ENCODE measurements around the gene EEF1AKMT3.
A peak's percentile ranks its signal among the peaks of the same experiment; 100 is the strongest.

The EEF1AKMT3 gene

DNA sequence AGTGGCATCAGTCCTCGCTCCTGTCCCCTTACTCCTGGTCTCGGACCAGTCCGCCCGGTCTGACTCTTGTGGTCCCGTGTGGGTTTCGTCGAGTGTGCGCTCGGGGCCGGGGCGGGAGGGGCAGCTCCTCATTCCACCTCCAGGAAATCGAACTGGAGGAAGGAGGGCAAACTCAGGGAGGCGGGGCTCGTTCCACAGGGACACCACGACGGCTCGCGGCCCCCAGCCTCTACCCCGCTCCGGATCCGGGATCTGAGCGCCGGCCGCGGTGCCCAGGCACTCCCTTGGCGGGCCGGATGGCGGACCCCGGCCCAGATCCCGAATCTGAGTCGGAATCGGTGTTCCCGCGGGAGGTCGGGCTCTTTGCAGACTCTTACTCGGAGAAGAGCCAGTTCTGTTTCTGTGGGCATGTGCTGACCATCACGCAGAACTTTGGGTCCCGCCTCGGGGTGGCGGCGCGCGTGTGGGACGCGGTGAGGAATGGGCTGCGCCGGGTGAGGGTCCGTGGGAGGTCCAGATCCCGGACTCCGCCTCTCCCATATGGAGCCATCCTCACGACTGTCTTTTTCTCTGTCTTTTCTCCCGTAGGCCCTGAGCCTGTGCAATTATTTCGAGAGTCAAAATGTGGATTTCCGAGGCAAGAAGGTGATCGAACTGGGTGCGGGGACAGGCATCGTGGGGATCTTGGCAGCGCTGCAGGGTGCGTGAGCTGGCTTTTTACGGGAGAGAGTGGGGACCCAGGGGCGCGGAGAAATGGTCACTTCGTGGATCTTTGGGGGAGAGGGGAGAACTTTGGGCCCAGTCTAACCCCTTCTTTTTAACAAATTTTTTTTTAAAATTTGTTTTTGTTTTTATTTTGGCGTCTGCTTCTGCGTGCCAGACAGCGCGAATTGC, at the start of gene EEF1AKMT3:
Gene EEF1AKMT3, plus strand, starts transcription at position 186 of the 894 bp plus-strand sequence. Its CDS starts 111 bp downstream, at position 297.
- DNase-seq: peak; percentile 70

DNA sequence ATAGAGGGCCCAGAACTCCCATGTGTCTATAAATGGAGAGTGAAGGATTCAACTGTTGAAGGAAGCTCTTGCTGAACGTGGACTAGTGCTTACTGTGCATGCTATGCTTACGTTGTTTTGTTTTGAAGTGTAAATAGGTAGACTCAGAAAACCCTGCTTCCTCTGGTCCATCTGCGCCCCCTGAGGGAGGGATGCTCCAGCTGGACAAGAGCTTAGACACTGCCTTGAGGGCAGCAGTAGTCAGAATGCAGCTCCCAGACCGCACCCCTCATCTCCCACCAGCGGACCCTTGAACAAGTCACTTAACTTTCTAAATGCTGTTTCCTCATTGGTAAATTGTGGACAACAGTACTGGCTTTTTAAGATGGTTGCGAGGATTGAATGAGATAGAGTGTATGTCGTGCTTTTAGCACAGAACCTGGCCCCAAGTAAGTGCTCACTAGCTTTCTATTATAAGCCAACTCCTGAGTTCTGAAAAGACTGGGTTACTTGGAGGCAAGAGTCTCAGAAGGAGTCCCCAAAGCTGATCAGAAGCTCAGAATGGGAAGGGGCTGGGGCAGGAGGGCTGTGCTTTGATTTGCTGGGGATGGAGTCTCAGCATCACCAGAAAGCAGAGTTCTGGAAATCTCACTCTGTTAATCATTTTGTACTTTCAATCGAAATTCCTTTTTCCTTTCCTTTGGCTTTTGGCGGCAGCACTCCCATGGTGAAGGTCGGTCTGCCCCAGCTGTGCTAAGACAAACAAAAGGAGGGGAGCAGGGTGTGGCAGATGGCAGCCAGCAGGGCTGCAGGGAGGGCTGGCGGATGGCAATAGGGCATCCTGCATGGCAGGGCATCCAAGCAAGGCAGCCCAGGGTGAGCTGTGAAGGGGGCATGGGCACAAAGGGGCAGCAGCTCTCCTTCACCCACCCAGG, 49.4 kb upstream of the EEF1AKMT3 start:
- DNase-seq: no peak

DNA sequence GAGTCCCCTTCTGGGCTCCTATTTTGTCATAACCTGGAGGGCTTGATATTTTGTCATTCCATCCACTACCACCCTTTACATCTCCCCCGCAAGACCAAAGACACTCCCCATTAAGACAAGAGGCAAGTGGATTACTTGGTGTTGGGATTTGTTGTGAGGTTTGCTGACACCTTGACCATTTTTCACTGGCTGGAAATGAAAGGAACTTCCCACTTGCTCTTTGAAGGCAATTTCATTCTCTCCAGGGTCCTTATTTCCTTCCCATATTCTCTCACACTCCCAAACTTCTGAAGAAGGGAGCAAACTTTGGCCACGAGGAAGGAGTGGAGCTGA, 48.8 kb upstream of the EEF1AKMT3 start:
- no peak for DNase-seq

GRCh38 chr12:57724003-57724935, 48.1 kb upstream of the EEF1AKMT3 start:
- no peak for DNase-seq

- DNase-seq: no peak
Measured at GRCh38 chr12:57724936-57725740, 47.3 kb upstream of the EEF1AKMT3 start.

GRCh38 chr12:57725851-57726150, 46.6 kb upstream of the EEF1AKMT3 start:
- DNase-seq: no peak

- DNase-seq: peak; percentile 83
Measured at GRCh38 chr12:57726151-57726883, 46.1 kb upstream of the EEF1AKMT3 start.

- no peak for DNase-seq
Measured at GRCh38 chr12:57726884-57727757, 45.3 kb upstream of the EEF1AKMT3 start.

GRCh38 chr12:57727758-57728395, 44.5 kb upstream of the EEF1AKMT3 start:
- DNase-seq: no peak

- DNase-seq: no peak
Measured at GRCh38 chr12:57729321-57729844, 43.0 kb upstream of the EEF1AKMT3 start.

DNA sequence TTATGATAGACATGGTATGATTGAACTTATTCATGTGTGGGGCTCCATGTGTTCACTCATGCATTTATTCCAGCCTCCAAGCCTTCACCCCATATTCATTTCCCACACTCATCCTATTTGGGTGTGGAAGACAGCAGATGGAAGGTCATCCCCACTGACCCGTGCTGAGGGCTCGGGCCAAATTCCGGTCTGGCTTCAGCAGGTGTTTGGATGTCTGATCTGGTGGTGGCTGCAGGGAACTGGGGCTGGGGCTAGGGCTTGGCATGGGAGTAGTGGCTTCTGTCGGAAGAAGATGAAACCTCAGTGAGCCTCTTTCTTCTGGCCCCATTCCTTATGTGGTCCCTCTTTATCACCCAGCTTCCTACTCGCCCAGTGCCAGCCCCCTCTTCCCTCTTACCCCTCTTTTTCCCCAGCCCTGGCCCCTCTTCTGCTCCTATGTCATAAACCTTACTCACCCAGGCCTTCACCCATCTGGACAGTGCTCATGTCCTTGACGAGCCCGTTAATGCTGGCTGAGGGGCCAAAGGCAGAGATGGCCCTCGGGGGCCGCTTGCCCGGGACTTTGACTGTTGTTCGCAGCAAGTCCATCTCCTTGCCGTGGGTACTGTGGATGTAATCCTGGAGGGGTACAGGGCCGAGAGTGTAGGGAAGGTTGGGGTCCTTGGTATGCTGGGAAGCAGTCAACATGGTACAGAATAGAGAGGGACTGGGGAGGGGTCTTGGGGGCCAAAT, 41.9 kb upstream of the EEF1AKMT3 start:
- no peak for DNase-seq

DNA sequence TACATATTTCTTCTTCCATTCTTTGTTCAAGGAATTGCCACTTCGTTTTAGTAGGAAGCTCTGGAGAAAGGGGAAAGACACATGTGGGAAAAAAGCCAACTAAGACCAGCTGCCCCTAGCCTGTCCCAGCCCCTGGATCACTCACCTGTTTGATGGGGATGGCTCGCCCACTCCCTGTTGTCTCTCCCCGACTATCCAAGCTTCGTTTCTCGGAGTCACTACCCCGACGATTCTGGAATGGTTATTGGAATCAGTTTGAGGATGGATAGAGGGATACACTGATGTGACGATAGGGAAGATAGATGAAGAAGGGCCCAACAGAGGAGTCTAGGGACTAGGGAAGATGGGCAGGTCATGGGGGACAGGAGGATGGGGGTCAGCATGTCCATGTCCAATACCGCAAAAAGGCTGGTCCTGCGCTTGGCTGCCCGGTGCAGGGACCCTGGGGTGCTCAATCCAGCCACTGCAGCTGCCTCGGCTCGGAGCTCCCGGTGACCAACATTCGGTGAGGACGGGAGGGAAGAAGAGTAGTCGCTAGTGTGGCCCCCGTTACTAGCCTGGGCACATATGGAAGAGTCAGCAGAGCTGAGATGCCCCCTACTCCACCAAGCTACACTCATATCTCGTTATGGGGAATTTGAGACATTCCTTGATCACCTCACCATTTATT, 40.9 kb upstream of the EEF1AKMT3 start:
- no peak for DNase-seq

GRCh38 chr12:57732270-57732669, 40.1 kb upstream of the EEF1AKMT3 start:
- DNase-seq: no peak

DNA sequence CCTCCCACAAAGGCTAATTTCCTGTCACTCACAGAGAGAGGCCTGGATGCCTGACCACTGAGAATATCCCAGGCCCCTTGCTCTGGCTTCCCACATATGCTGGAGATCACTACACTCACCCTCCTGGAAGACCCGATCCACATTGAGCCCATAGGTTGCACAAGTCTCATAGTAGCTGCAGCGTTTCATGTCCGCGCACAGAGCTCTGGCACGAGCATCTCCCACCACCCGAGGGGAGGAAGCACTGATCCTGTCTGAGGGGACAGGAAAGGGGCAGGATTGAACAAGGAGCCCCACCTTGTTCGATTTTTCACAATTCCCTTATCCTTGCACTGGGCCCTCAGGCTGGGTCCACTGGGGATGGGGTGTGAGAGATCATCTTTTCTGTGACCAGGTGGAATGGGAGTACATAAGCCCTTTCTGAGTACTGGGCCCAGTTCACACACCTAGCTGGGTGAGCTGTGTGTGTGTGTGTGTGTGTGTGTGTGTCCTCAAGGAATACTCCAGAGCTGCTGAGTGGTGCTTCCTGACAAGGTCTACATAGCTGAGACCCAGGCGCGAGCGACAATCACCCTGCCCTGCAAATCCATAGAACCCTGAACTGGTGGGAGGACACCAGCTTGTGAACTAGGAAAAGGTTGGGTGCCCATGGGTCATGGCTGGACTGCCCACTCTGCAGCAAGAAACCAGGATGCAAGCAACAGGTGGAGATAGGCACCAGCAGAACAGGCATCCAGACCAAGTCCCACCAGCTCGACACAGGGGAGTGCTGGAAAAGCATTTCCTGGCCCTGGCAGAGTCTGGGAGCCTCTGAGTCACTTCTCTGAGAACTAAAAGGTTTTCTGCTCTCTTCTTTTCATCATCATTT, 39.5 kb upstream of the EEF1AKMT3 start:
- DNase-seq: no peak

- DNase-seq: no peak
Measured at GRCh38 chr12:57733928-57734327, 38.5 kb upstream of the EEF1AKMT3 start.

- DNase-seq: no peak
Measured at GRCh38 chr12:57734591-57734990, 37.8 kb upstream of the EEF1AKMT3 start.

All from NCI-H510A (cell line).